Activated naive CD4-positive, alpha-beta T cell treated with anti-CD3 and anti-CD28 coated beads for 36 hours (primary cell): Measurements from ENCODE around the gene METTL5. TPM values are rescaled to one million over a fixed set of nuclear protein-coding genes. Genes with fewer than 3 reads are reported as not detected.

Experiments used
- CTCF ChIA-PET: fragments of 350-600 bp; sonication (Branson Sonifier 250); formaldehyde crosslinking; loops from one replicate; lab custom pipeline; 2021; ENCODE audit warnings: antibody characterized with exemption; lab: Charles Lee
- DNase-seq: peaks from one replicate; pipeline ENCODE4 v3.0.0-alpha.2; 2020
- H3K27ac Mint-ChIP-seq: one replicate; pipeline ENCODE4 v1.8.0; 2021; ENCODE audit warnings: mild to moderate bottlenecking, mixed read lengths
- H3K27me3 Mint-ChIP-seq: one replicate; pipeline ENCODE4 v1.8.0; 2021; ENCODE audit warnings: low read depth, mixed read lengths
- H3K36me3 Mint-ChIP-seq: one replicate; pipeline ENCODE4 v1.8.0; 2021; ENCODE audit warnings: low read depth, mixed read lengths
- H3K4me1 Mint-ChIP-seq: one replicate; pipeline ENCODE4 v1.8.0; 2021; ENCODE audit warnings: low read depth, mixed read lengths
- H3K4me3 Mint-ChIP-seq: one replicate; pipeline ENCODE4 v1.8.0; 2021; ENCODE audit warnings: mild to moderate bottlenecking, moderate library complexity, mixed read lengths
- H3K9me3 Mint-ChIP-seq: one replicate; pipeline ENCODE4 v1.8.0; 2021; ENCODE audit warnings: mixed read lengths
- intact Hi-C: fragments of 100-400 bp; cut with micrococcal nuclease; formaldehyde crosslinking; loops from one replicate; pipeline ENCODE4 v1.15.1; 2023
- total RNA-seq, 2 experiments: library from RNA; stranded (reverse); gene quantifications; one replicate each; pipeline ENCODE4 v1.2.3, GENCODE V29; 2021

Gene METTL5
- total RNA-seq, 2 experiments from 2014 or later, result 111 to 116 TPM

DNA sequence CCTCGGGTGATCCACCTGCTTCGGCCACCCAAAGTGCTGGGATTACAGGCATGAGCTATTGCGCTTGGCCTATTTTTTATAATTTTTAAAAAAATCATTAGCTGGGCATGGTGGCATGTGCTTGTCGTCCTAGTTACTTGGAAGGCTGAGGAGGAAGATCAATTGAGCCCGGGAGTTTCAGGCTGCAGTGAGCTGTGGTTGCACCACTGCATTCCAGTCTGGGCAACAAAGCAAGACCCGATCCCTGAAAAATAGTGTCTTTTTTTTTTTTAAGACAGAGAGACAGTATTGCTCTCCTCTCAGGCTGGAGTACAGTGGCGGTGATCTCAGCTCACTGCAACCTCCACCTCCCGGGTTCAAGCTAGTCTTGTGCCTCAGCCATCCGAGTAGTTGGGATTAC lies 21.2 kb downstream of the METTL5 start:
- intact Hi-C loops, result no loop called here
- Mint-ChIP-seq H3K27ac (no peak overlapping the region), H3K4me1 (peaks cover 28% of the 10 kb centered on the region), H3K27me3 (no peaks in the 10 kb centered on the region), H3K9me3 (no peaks in the 10 kb centered on the region), H3K4me3 (no peak overlapping the region), H3K36me3 (peaks cover 25% of the 10 kb centered on the region)
- CTCF ChIA-PET, result interaction anchor here (1.2 kb wide), 1 partner anchor 125 kb away, joined by 3 read pairs; no protein-coding TSS in a partner anchor
- no peak for DNase-seq

GRCh38 chr2:169798718-169799592 lies 25.8 kb downstream of the METTL5 start, which contains the start of gene SSB:
Gene SSB (plus strand): TSS chr2:169798871. CDS start chr2:169800961, 2,090 bp downstream.
- no peaks in the 10 kb centered on the region for H3K9me3 Mint-ChIP-seq
- peaks cover 29% of the 10 kb centered on the region for H3K4me1 Mint-ChIP-seq
- peak within 1 kb of the TSS; percentile 88 for H3K4me3 Mint-ChIP-seq
- peaks cover 2% of the 10 kb centered on the region for H3K27me3 Mint-ChIP-seq
- H3K27ac Mint-ChIP-seq, result peak within 1 kb of the TSS; percentile 95
- peak; percentile 97 for DNase-seq
- intact Hi-C loops, result loop anchor here (1.0 to 10.0 kb wide), 7 partner anchors 25 to 320 kb away; partner anchors contain the start of genes BBS5, CFAP210, FASTKD1 and METTL5
- CTCF ChIA-PET, result interaction anchor here (0.5 kb wide), 1 partner anchor 262 kb away, joined by 9 read pairs; no protein-coding TSS in a partner anchor
- peaks cover 11% of the 10 kb centered on the region for H3K36me3 Mint-ChIP-seq

DNA sequence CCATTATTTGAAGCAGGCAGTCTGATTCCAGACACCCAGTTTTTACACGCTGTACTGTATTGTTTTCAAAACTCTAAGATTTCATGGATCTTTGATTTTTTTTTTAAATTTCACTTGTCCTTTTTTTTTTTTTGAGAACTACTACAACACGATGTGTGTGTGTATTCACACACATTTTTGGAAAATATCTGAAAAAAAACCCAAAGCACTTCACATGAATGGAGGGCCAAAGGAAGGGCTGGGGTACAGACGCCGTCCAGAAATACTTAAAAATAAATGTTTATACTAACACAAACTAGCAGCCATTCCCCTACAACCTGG lies 26.3 kb downstream of the METTL5 start:
- Mint-ChIP-seq H3K27me3 (peaks cover 2% of the 10 kb centered on the region), H3K36me3 (peaks cover 10% of the 10 kb centered on the region), H3K27ac (peak overlapping the region; percentile 95), H3K4me3 (peak overlapping the region; percentile 88), H3K4me1 (peaks cover 26% of the 10 kb centered on the region), H3K9me3 (no peaks in the 10 kb centered on the region)
- CTCF ChIA-PET, result no interaction called here
- no peak for DNase-seq
- intact Hi-C loops, result loop anchor here (1.0 to 10.0 kb wide), 7 partner anchors 26 to 320 kb away; partner anchors contain the start of genes BBS5, CFAP210, FASTKD1 and METTL5

DNA sequence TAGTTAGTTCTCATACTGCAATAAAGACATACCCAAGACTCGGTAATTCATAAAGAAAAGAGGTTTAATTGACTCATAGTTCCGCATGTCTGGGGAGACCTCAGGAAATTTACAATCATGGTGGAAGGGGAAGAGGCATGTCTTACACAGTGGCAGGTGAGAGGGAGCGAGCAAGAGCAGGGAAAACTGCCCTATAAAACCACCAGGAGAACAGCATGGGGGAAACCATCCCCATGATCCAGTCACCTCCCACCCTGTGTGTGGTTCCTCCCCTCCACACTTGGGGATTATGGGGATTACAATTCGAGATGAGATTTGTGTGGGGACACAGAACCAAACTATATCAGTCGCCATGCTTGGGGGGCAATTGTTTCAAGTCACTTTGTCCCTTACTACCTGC lies 27.1 kb downstream of the METTL5 start:
- CTCF ChIA-PET, result interaction anchor here (0.7 kb wide), 1 partner anchor 209 kb away, joined by 3 read pairs; no protein-coding TSS in a partner anchor
- intact Hi-C loops, result loop anchor here (10.0 kb wide), 1 partner anchor 273 kb away; no protein-coding TSS in a partner anchor

GRCh38 chr2:169796441-169796840 lies 28.3 kb downstream of the METTL5 start:
- Mint-ChIP-seq H3K27ac (no peak overlapping the region), H3K4me1 (peaks cover 13% of the 10 kb centered on the region), H3K4me3 (no peak overlapping the region), H3K27me3 (peaks cover 2% of the 10 kb centered on the region), H3K36me3 (peaks cover 3% of the 10 kb centered on the region), H3K9me3 (no peaks in the 10 kb centered on the region)
- CTCF ChIA-PET, result no interaction called here
- intact Hi-C loops, result loop anchor here (10.0 kb wide), 1 partner anchor 272 kb away; no protein-coding TSS in a partner anchor
- no peak for DNase-seq

More for the DNA sequence above, 27.1 kb downstream of the METTL5 start:
- DNase-seq, result no peak
- H3K27me3 Mint-ChIP-seq, result peaks cover 2% of the 10 kb centered on the region
- H3K4me1 Mint-ChIP-seq, result peaks cover 25% of the 10 kb centered on the region
- H3K27ac Mint-ChIP-seq, result no peak overlapping the region
- no peaks in the 10 kb centered on the region for H3K9me3 Mint-ChIP-seq
- peak overlapping the region; percentile 20 for H3K4me3 Mint-ChIP-seq
- peaks cover 9% of the 10 kb centered on the region for H3K36me3 Mint-ChIP-seq

GRCh38 chr2:169795181-169795580 lies 29.5 kb downstream of the METTL5 start:
- Mint-ChIP-seq H3K4me3 (no peak overlapping the region), H3K36me3 (no peaks in the 10 kb centered on the region), H3K9me3 (no peaks in the 10 kb centered on the region), H3K4me1 (peaks cover 8% of the 10 kb centered on the region), H3K27ac (no peak overlapping the region), H3K27me3 (peaks cover 4% of the 10 kb centered on the region)
- no peak for DNase-seq
- CTCF ChIA-PET, result interaction anchor here (0.6 to 1.4 kb wide), 3 partner anchors 25 to 33 kb away, joined by 3 to 4 read pairs (median 3); no protein-coding TSS in a partner anchor
- intact Hi-C loops, result loop anchor here (10.0 kb wide), 1 partner anchor 270 kb away; no protein-coding TSS in a partner anchor

- Mint-ChIP-seq H3K4me1 (peaks cover 6% of the 10 kb centered on the region), H3K9me3 (no peaks in the 10 kb centered on the region), H3K27me3 (peaks cover 22% of the 10 kb centered on the region), H3K27ac (no peak overlapping the region), H3K4me3 (no peak overlapping the region), H3K36me3 (no peaks in the 10 kb centered on the region)
- DNase-seq, result no peak
- CTCF ChIA-PET, result interaction anchor here (0.6 to 0.7 kb wide), 2 partner anchors 32 to 344 kb away, joined by 3 read pairs; no protein-coding TSS in a partner anchor
- intact Hi-C loops, result loop anchor here (10.0 kb wide), 1 partner anchor 266 kb away; no protein-coding TSS in a partner anchor
These were observed 34.1 kb downstream of the METTL5 start for GRCh38 chr2:169790581-169790980.

GRCh38 chr2:169782513-169782912 lies 42.2 kb downstream of the METTL5 start:
- Mint-ChIP-seq H3K27ac (no peak overlapping the region), H3K9me3 (no peaks in the 10 kb centered on the region), H3K36me3 (no peaks in the 10 kb centered on the region), H3K4me1 (no peaks in the 10 kb centered on the region), H3K27me3 (peaks cover 6% of the 10 kb centered on the region), H3K4me3 (no peak overlapping the region)
- CTCF ChIA-PET, result no interaction called here
- DNase-seq, result no peak
- intact Hi-C loops, result no loop called here

DNA sequence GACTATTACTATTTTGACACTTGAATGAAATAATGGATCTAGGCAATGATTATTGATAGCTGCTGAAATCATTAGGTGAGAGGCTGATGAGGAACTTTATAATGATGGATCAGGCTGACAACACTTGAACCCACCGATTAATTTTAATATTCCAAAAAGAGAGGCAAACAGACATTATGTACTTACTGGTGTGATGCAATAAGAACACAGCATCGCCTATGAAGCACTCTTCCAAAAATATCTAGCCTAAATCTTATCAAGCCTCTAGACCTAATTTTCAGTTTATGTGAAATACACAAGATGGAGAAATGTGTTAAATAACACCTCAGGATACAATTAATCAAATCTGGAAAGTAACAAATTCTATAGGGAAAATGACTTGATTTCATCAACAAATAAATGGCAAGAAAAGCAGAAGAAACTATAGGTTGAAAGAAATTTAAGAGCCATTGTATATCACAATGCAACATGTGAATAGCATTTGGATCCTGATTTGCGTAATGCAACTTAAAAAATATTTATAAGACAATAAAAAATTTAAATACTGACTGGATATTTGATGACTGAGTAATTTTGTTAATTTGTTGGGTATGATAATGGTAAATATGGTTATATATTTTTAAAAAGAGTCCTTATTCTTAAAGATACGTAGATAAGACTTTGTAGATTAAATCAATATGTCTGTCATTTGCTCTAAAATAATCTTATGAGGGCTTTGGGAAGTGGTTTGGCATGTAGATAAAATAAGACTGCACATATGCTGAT lies 43.3 kb downstream of the METTL5 start:
- H3K36me3 Mint-ChIP-seq, result no peaks in the 10 kb centered on the region
- CTCF ChIA-PET, result interaction anchor here (0.6 kb wide), 1 partner anchor 42 kb away, joined by 3 read pairs; no protein-coding TSS in a partner anchor
- H3K9me3 Mint-ChIP-seq, result no peaks in the 10 kb centered on the region
- peaks cover 6% of the 10 kb centered on the region for H3K27me3 Mint-ChIP-seq
- DNase-seq, result no peak
- no peak overlapping the region for H3K4me3 Mint-ChIP-seq
- no peaks in the 10 kb centered on the region for H3K4me1 Mint-ChIP-seq
- H3K27ac Mint-ChIP-seq, result no peak overlapping the region
- intact Hi-C loops, result no loop called here

DNA sequence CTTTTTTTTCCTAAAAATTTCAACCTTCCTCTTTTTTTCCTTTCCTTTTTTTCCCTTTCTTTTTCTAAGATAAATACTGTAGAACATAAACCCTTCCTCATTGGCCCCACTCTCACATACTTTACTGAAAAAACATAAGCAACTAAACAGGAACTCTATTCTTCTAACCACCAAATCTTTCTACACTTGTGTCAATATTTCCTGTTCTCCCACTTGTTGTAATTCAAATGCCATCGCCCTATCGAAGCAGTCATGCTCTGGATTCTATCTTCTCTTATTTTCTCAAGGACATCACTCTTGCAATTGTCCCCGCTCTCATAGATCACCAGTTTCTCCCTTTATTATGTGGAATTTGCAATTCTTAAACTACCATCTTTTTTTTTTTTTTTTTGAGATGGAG lies 46.3 kb downstream of the METTL5 start:
- intact Hi-C loops, result no loop called here
- Mint-ChIP-seq H3K27ac (no peak overlapping the region), H3K4me3 (no peak overlapping the region), H3K9me3 (no peaks in the 10 kb centered on the region), H3K27me3 (peaks cover 6% of the 10 kb centered on the region), H3K36me3 (no peaks in the 10 kb centered on the region), H3K4me1 (no peaks in the 10 kb centered on the region)
- CTCF ChIA-PET, result no interaction called here
- no peak for DNase-seq

DNA sequence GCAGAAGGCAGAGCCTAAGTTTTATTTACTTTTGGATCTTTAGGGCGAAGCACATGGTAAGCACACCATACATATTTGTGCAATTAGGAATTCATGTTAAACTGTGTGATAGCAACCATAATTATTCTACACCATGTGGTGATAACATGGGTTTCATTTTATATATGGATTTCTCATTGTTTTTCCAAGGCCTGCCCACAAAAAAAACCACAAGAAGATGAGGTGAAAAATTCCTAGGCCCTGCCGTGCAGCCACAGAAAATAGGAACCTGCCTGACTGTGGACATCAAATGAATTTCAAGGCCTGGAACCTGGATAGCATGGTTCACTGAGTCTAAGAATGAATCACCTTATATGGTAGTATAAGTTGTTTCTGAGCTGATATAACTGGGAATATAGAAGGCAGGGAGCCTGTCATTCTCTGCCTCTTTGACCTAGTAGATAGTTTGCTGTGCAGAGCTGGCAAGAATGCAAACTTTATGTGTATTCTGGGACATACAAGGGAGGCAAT lies 48.4 kb downstream of the METTL5 start:
- no peaks in the 10 kb centered on the region for H3K9me3 Mint-ChIP-seq
- H3K36me3 Mint-ChIP-seq, result no peaks in the 10 kb centered on the region
- H3K4me3 Mint-ChIP-seq, result no peak overlapping the region
- no peak for DNase-seq
- no peaks in the 10 kb centered on the region for H3K4me1 Mint-ChIP-seq
- CTCF ChIA-PET, result interaction anchor here (0.5 to 0.6 kb wide), 2 partner anchors 12 to 45 kb away, joined by 4 read pairs; no protein-coding TSS in a partner anchor
- peaks cover 2% of the 10 kb centered on the region for H3K27me3 Mint-ChIP-seq
- no peak overlapping the region for H3K27ac Mint-ChIP-seq
- intact Hi-C loops, result no loop called here
